Measurements from ENCODE around the gene NUCKS1.

NUCKS1 gene, protein sequence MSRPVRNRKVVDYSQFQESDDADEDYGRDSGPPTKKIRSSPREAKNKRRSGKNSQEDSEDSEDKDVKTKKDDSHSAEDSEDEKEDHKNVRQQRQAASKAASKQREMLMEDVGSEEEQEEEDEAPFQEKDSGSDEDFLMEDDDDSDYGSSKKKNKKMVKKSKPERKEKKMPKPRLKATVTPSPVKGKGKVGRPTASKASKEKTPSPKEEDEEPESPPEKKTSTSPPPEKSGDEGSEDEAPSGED

DNA sequence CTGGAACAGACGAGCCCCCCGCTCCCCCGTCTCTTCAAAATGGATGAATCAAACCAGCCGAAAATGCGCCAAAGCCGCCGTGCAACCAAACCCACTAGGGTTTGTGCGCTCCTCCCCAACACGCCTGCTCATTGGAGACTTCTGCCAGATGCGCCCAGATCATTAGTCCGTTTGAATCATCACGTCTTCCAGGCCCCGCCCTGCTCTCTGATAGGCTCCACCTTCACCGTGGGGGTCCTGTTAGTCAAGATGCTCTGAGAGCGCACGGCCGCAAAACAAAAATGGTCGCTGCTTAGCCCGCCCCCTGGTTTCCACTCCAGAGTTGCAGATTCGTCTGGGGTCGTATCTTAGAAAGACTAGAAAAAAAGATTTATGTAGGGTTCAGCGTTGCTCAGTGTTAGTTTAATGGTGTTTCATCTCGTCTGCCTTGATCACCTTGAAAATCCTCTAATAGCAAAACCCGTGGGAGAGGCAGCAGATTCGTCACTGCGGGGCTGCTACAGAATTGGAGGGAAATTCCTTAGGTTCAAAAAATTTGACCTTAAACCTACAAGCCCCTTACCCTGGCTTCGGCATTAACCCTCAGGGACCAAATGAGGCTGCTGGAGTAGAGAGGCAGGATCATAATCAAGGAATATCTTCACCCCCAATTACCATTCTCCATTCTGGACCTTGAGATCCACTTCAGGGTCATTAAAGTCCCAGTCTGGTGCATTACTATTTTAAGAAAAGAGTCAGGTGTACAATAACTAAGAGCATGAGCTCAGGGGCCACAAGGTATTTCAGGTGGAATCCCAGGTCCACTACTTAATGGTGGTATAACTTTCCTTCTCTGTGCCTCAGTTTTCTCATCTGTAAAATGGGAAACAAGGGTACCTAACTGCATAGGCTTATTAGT, at the start of gene NUCKS1:
TSS of gene NUCKS1 (minus strand) at position 45 of the 898 bp plus-strand sequence. CDS start 209 bp downstream, outside the sequence.
- DNase-seq (ENCODE audit: low spot score) = peak; percentile 99

DNA sequence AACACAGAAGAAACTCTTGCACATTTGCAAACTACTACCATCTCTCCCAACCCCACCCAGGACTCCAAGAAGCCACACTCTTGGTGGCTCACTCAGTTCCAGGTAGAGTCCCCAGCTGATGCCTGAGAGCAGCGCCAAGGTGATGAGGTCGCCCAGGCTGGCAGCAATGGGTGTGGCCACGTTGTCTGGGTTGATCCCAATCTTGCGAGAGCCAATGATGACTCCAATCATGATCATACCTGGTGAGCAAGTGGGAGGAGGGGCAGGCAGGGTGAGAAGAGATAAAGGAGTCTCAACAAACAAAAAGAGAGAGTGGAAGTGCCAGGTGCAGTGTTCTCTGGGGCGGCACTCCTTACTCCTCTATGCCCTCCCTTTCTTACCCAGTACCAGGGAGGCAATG, 48.6 kb upstream of the NUCKS1 start:
- no peak for DNase-seq (ENCODE audit: low spot score)

DNA sequence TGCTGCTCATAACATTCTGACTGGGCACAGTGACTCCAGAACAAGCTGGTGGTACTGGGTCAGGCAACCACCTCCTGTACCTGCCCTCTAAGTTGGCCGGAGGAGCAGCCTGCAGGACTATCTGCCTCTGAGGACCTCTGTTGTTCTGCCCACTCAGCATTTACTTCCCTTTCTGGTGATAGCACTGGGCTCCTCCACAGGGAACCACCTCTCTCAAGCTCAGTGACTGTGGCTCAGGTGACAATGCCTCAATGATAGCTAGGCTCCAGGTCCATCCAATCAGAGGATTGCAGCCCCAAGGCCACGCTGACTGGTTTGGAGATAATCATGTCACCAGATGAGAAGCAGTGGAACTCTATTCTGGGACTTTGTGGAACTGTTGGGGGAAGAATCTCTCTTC, 47.2 kb upstream of the NUCKS1 start:
- DNase-seq (ENCODE audit: low spot score) = no peak

DNA sequence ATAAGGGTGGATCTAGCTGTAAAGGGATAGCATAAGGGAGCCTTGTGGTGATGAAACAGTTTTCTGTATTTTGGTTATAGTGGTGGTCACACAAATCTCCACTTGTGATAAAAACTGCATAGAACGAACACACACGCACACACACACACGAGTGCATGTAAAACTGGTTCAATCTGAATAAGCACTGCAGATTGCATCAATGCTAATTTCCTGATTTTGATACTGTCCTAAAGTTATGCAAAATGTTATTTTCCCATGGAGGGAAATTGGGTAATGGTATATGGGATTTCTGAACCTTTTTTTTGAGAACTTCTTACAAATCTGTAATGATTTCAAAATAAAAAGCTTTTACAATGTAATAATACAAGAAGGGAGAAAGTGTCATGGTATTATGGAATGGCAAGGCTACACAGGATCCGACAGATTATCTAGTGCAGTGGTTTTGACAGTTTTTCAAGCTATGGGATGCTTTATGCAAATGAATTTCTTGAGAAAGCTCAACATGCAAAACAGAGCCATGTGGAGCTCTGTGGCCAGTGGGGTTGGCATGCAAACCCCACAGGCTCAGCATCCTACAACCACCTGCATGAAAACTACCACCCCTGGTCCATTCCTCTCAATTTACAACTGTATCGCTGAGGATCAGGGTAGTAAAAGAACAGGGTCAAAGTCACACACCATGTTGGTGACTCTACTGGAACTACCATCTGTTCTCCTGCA, 44.2 kb upstream of the NUCKS1 start:
- DNase-seq (ENCODE audit: low spot score) = no peak

DNA sequence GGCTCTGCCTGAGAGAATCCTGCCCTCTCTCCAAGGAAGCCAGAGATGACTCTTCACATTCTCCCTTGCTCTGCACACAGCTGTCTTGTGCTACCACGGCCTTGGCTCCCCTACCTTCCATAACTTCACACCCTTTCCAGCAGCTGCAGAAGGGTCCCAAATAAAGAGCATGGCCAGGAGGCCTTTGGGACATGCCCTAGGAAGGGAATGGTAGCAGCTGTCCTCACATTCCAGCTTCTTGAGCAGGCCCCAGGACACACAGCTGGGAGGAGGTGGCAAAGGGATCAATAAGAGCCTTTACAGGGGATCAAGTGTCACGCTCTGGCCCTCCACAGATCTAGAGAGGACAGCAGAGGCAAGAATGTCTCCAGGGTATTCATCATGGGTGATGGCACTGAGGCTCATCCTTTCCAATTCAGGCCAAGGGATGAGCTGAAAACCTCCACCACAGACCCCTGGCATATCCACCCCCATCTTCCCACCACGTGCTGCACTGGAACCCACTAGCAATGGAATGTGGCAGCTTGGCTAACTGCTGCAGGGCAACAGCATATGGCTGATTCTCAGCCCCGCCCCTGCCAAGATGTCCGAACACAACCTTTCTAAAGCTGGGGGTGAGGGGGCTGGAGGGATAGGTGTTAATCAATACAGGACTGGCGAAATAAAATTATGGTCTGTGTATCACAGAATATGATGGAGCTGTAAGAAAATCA, 43.1 kb upstream of the NUCKS1 start:
- DNase-seq (ENCODE audit: low spot score) = no peak

DNA sequence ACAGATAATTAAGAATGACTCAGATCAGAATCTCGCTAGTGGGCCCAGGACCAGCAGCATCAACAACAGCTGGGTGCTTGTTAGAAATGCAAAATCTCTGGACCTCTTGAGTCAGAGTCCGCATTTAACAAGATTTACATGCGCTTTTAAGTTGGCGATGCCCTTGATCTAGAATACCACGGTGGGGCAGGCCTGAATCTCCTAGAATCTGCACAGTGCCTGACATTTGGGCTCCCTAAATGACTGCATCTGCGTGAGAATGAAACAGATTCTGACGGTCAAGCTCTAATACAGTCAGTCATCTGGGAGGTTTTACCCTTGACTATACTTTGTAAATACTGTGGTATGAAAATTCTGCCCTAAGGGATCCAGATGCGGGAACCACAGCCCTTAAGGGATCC, 42.5 kb upstream of the NUCKS1 start:
- no peak for DNase-seq (ENCODE audit: low spot score)

DNA sequence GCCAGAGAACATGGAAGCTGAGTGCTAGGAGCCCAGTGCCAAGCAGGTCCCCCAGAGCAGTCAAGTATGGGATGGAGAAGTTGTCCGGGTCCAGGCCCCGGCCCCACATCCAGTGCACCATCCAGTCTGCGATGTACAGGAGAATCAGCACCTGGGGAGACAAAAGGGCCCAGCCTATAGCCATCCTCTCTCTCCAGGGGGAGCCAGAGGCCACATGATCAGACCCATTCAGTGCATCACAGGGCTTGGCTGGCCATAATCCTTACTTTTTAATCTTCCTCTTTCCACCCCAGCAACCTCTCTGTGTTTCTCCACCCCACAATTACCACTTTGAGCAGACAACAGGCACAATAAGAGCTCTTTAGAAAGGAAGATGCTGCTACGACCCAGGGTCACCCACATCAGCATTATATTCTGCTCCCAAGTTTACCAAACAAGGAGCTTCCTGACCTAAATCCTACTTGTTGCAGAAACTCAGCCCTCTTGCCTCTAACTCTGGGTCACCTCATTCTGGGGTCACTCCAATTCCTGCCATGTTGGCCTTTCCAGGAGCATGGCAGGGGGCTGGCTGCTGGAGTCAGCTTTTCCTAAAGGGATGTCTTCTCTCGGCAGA, 41.7 kb upstream of the NUCKS1 start:
- DNase-seq (ENCODE audit: low spot score) = peak; percentile 49

DNA sequence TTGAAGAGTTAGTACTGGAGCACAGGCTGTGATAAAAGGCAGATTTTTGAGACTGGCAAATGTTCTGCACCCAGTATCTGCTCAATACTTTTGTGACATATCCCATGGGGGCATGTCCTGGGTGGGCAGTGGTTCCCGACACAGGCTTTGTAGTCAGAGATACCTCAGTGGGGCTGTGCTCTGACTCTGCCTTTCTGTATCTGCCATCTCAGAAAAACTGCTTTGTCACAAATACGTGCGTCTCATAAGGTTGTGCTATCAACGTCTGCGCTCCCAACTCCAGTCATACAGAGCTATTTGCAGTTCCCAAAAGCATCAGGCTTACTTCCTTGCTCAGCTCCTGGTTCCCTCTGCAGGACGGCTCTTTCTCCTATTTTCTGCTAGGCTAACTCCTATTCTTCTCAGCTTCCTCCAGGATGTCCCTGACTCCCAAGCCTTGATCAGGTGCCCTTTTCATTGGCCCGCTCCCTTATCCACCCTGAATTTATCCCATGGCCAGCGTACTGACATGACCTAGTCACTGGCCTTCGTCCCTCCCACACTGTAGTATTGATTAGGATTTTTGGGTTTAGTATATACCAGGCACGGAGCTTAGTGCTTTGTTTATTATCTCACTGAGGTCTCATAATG, 37.4 kb upstream of the NUCKS1 start:
- no peak for DNase-seq (ENCODE audit: low spot score)

DNA sequence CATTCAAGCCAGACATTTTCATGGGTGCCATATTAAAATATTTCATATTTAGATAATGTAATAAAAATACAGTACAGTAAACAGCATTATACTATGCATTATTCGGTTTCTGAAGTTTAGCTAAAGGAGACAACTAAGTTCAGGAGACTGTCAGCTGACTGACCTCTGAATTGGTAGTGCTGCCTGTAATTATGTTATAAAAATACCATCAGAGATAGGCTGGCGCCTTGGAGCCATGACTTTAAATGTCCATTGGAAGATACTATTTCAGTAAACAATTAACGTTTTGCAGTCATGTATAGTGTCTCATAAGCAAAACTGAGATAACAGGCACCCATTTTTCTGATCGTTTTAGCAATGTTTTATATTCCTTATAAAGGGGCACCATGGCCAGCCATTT, 36.6 kb upstream of the NUCKS1 start:
- no peak for DNase-seq (ENCODE audit: low spot score)

DNA sequence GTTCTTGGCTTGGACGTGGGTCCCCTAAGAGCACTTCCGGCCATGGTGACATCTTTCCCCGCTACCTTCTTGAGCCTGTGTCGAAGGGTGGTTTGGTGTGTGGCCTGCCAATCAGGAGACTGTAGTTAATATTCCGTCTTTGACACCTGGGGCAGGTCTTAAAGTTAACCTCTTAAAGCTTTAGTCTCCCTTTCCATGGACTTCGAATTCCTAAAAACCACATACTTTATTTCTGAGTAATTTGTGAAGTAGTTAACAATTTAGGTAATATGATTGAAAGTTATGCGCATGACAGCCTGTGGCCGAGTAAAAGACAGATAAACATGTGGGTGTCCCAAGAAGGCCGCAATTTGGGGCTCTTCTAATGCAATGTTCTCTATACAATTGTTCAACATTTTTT, 35.5 kb upstream of the NUCKS1 start:
- DNase-seq (ENCODE audit: low spot score) = no peak

DNA sequence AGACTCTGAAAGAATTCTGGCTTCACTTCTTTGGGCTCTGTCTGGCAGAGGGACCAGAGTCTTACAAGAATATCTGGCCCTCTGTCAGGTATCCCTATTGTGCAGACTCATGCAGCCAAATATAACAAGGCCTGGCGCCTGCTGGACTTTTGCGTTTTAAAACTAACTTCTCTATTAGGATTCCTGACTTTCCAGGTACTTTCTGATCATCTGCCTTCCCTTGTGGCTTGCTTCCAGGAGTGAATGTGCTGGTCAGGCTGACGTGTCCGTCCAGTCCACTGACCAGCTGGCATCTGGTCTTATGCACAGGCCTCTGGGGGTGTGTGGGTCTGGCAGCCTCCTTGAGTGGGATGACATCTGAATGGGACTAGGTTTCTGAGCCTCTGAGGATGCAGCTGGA, 33.9 kb upstream of the NUCKS1 start:
- DNase-seq (ENCODE audit: low spot score) = no peak

DNA sequence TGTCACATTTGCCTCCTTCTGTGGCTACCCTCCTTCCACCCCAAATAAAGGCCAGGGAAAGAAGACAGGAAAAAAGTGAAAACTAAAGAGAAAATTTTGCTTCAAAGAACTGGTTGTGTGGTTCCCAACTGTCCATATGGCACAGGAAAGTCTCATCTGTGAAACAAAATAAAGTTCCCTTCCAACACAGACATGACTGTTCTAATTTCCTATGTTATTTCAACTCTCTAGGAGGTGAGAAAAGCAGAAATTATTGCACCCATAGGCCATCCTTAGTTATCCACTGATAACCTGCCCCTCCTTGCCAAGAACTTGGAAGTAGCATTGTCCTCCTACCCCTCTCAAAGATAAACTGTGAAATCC, 33.4 kb upstream of the NUCKS1 start:
- DNase-seq (ENCODE audit: low spot score) = no peak

DNA sequence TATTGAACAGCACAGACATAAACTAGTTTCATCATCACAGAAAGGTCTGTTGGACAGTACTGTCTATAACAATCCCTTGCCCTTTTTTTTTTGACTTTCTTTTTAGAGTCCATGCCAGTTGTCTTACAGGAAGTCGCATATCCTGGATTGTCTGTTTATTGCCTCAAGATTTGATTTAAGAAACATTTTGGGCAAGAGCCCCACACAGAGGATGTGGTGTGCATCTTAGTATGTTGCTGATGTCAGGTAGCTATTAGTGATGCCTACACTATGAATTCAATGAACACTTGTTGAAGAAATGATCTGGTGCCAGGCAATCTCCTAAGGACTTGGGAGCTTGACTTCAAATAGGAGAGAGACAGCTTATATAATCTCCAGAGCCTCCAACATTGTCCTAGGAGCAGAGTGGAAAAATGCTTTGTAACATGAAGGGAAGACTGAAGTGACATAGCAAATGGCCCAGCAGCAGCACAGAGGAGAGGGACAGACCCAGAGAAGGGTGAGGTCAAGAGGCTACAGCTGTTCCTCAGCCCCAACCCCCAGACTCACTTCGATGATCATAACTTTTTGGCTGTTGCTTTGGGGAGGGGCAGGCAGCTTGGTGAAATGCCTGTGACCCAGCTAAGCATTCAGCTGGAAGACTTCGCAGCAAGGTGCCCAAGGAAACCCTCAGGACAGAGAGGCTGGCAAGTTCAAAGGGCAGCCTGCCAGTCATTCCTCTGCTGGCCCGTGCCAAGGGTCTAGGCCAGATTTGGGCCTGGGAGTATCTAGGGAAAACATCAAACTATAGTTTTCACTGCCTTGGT, 32.8 kb upstream of the NUCKS1 start:
- no peak for DNase-seq (ENCODE audit: low spot score)

DNA sequence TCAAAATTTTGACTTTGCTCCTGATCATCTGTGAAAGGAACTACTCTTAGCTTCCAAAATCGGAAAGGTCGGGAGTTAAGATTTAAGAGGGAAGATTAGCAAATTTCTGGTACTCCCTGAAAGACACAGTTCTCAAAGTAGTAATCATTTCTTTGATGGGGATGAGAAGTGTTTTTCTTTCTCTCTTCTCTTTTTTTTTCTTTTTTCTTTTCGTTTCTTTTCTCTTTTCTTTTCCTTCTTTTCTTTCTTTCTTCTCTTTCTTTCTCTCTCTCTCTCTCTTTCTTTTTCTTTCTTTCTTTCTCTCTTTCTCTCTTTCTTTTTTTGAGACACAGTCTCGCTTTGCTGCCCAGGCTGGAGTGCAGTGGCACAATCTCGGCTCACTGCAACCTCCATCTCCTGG, 30.4 kb upstream of the NUCKS1 start:
- no peak for DNase-seq (ENCODE audit: low spot score)

DNA sequence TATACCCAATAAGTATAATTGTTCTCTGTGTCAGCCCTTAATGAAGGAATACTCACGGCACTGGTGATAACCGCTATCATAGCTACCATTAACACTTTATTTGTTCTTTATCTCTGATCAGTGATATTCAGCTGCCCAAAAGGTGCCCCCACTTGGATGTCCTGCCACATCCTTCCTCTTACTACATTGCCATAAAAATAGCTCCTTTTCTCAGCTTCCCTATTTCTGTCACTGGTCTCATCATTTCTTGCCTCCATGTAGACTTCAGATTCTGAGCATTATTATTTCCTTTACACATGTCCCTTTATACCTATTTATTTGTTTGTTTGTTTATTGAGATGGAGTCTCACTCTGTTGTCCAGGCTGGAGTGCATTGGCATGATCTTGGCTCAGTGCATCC, 28.0 kb upstream of the NUCKS1 start:
- no peak for DNase-seq (ENCODE audit: low spot score)

DNA sequence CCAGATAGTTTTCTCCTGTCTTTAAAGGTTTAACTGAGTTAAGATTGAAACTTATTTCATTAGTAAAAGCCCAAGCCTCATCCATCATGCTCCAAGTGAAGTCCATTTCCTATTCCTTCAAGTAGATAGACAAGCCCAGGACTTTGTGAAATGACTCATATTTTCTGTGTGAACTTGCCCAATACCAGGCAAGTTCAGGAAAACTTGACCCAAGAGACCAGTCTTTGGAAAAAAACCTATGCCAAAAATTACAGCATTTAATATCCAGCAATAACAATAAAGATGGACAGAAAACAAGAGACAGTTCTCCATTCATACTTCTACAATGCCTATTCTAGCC, 25.7 kb upstream of the NUCKS1 start:
- DNase-seq (ENCODE audit: low spot score) = peak; percentile 72

DNA sequence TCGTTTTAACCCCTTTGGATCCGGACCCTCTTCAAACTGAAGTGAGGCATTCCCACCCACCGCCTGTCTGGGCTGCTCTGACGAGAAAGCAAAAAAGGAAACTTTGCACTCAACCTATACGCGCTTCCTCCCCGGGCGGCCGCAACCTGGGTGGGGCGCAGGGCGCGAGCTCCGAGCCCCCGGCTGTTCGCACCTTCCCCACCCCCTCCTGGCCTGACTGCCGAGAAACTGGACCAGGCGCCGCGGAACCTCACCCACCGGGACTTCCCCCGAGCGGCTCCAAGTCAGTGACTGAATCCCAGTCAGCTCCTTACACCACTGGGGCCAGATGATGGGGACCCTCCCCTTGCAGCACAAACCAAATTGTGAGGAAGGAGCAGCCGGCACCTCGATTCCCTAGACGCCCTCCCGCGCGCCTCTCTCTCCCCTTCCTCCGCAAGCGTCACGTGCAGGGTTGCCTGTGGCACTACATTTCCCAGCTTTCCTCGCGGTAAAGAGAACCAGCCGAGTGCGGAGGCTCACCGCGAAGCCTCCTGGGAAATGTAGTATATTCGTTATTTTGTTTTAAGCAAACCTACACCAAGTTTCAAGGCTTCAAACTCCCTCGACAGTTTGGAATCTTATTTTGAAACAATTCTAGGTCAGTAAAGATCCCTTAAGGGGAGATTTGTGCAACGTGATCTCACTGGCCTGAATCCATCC, 25.2 kb upstream of the NUCKS1 start, which contains the start of gene RAB29:
TSS of gene RAB29 (minus strand) at position 468 of the 702 bp plus-strand sequence. CDS start 526 bp downstream, outside the sequence.
- peak; percentile 91 for DNase-seq (ENCODE audit: low spot score)

DNA sequence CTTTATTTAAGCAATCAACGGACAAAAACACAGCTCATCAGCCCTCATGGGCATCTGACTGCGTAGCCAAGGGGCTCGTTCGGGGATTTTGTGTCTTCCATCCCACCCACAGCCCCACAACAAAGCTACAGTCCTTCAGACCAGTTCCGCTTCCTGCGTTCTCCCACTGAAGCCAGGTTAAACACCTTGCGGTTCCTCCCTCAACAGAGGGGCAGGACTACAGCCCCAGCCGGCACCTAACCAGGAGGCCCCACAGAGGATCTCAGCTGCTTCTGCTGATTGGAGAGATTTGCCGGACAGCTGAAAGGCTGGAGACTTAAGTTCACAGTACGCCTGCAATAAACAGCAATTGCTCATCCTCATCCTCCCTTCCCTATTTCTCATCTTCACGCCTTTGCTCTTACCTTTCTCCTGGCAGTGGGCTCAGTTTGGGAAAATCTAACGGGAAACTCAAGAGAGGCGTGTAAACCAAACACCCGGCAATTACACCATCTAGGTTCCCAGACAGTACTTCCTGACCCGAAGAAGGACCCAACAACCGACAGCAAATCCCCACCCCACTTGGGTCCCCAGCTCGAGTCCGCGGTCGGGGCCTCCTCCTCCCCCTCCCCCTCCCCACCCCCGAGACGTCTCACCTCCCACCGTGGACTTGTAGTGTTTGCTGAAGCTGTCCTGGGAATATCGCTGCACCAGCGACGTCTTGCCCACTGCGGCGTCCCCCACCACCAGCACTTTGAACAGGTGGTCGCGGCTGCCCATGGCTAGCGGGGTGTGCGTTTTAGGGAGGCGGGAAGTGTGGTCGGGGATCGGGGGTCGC, 24.4 kb upstream of the NUCKS1 start:
- peak; percentile 11 for DNase-seq (ENCODE audit: low spot score)

DNA sequence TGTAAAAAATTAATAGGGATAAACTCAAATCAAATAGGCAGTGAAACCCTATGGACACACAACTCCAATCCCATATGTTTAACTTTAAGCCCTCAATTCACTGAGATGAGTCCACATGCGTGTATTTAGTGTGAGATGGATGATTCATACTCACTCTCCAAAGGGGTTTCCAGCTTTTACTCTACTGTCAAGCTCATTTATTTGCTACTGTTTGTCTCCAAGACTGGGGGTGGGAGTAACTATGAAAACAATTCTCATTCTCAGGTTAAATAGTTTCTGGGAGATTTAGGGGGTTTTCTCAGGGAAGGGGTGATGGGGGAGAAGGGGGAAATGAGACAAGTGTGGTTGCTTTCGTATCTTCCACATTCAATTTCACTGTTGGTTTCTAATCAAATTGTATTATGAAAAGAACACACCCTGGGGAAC, 22.6 kb upstream of the NUCKS1 start:
- no peak for DNase-seq (ENCODE audit: low spot score)
